Smooth muscle cell (in vitro differentiated cells): Measurements from ENCODE around the gene DOCK11. TPM values are rescaled to one million over a fixed set of nuclear protein-coding genes. Genes with fewer than 3 reads are reported as not detected.
A peak's percentile ranks its signal among the peaks of the same experiment; 100 is the strongest.

Experiments used
- DNase-seq: peaks from one replicate; lab custom pipeline; 2025; ENCODE audit not compliant: unreplicated experiment; lab: John Stamatoyannopoulos, UW
- H2AFZ ChIP-seq: fragments of 200-600 bp; sonication (generic); 2 replicates; pipeline ENCODE4 v1.6.0; 2016; ENCODE audit warnings: antibody characterized with exemption, low read depth, mild to moderate bottlenecking
- H3F3A ChIP-seq: fragments of 200-600 bp; sonication (generic); 2 replicates; pipeline ENCODE4 v1.6.0; 2017; ENCODE audit warnings: antibody characterized with exemption, low read depth
- H3K27ac ChIP-seq: fragments of 200-600 bp; sonication (generic); 2 replicates; pipeline ENCODE4 v1.5.1; 2016; ENCODE audit warnings: low read depth, mild to moderate bottlenecking
- H3K27me3 ChIP-seq: fragments of 200-600 bp; sonication (generic); 2 replicates; pipeline ENCODE4 v1.6.1; 2016; ENCODE audit warnings: low read depth, mild to moderate bottlenecking
- H3K36me3 ChIP-seq: fragments of 200-600 bp; sonication (generic); 2 replicates; pipeline ENCODE4 v1.5.1; 2016; ENCODE audit warnings: low read depth
- H3K4me1 ChIP-seq: fragments of 200-600 bp; sonication (generic); 2 replicates; pipeline ENCODE4 v1.5.1; 2016; ENCODE audit warnings: low read depth
- H3K4me2 ChIP-seq: fragments of 200-600 bp; sonication (generic); 2 replicates; pipeline ENCODE4 v1.6.0; 2016; ENCODE audit warnings: mild to moderate bottlenecking
- H3K4me3 ChIP-seq: fragments of 200-600 bp; sonication (generic); 2 replicates; pipeline ENCODE4 v1.5.1; 2016; ENCODE audit warnings: mild to moderate bottlenecking
- H3K79me2 ChIP-seq: fragments of 200-600 bp; sonication (generic); 2 replicates; pipeline ENCODE4 v1.6.0; 2016; ENCODE audit warnings: low read depth, mild to moderate bottlenecking
- H3K9ac ChIP-seq: fragments of 200-600 bp; sonication (generic); 2 replicates; pipeline ENCODE4 v1.6.0; 2016; ENCODE audit warnings: low read depth
- H3K9me3 ChIP-seq: fragments of 200-600 bp; sonication (generic); replicated peaks from 2 replicates; pipeline ENCODE4 v1.5.1; 2016; ENCODE audit warnings: low read depth
- H4K20me1 ChIP-seq: fragments of 200-600 bp; sonication (generic); 2 replicates; pipeline ENCODE4 v1.6.0; 2016; ENCODE audit warnings: low read depth
- CTCF ChIP-seq: fragments of 200-600 bp; sonication (generic); IDR thresholded peaks from 2 replicates; pipeline ENCODE4 v1.5.1; 2017; ENCODE audit warnings: borderline replicate concordance, mild to moderate bottlenecking, antibody characterized with exemption; ENCODE audit not compliant: insufficient read depth, poor library complexity, severe bottlenecking
- WGBS: methylation state at CpG from one replicate; pipeline ENCODE4 v1.1.7; 2016; ENCODE audit warnings: low lambda C conversion rate; 5-methylcytosine and 5-hydroxymethylcytosine counted together
- polyA plus RNA-seq: library from polyadenylated mRNA; unstranded; fragments of >200 nt; fragmentation: Nextera tagmentation; extraction: Ambion mirVana; gene quantifications from 2 replicates; pipeline ENCODE4 v1.2.1, GENCODE V29; 2016
- total RNA-seq: library from RNA; depleted of rRNA; stranded (reverse); fragments of >200 nt; gene quantifications from 2 replicates; pipeline ENCODE4 v1.2.3, GENCODE V29; 2014

Gene DOCK11
- total and polyA plus RNA-seq, 2 experiments from 2014 or later, result 2.3 to 2.6 TPM

DNA sequence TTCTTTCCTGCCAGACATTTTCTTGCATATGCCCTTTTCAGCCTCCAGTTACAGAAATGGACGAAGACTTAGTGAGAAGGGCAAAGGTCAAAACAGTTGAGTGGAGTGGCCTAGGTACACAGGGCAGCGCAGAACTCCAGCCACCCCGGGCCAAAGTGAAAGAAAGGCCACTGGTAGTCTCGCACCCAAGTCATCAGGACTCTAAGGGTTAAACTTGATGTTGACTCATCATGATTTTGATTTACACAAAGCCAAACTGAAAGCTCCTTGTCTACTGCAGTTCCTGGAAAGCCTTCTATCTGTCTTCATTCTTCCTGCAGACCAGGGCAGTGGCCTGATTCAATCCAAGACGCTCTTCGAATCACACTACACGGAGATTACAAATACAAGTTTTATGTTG is 229.2 kb downstream of the DOCK11 start:
- H3K9ac ChIP-seq, result no peak overlapping the region
- TF ChIP-seq CTCF, result no peak
- no peaks in the 10 kb centered on the region for H4K20me1 ChIP-seq
- H3K36me3 ChIP-seq, result no peaks in the 10 kb centered on the region
- no peak overlapping the region for H3K4me3 ChIP-seq
- H3K27ac ChIP-seq, result no peak overlapping the region
- H3K4me2 ChIP-seq, result peak overlapping the region; percentile 9
- no peaks in the 10 kb centered on the region for H3K27me3 ChIP-seq
- 65% methylated on average over 7 of the region's 7 CpGs for WGBS
- no peaks in the 10 kb centered on the region for H3K9me3 ChIP-seq
- peaks cover 9% of the 10 kb centered on the region for H3K79me2 ChIP-seq
- peak overlapping the region; percentile 58 for H2AFZ ChIP-seq
- DNase-seq, result no peak
- no peaks in the 10 kb centered on the region for H3F3A ChIP-seq
- no peaks in the 10 kb centered on the region for H3K4me1 ChIP-seq

GRCh38 chrX:118726396-118726795 is 230.8 kb downstream of the DOCK11 start:
- Histone ChIP-seq H3K4me2 (peak overlapping the region; percentile 85), H3K36me3 (no peaks in the 10 kb centered on the region), H2AFZ (no peak overlapping the region), H3K27ac (peak overlapping the region; percentile 67), H4K20me1 (no peaks in the 10 kb centered on the region), H3K27me3 (no peaks in the 10 kb centered on the region), H3K79me2 (peaks cover 9% of the 10 kb centered on the region), H3F3A (no peaks in the 10 kb centered on the region), H3K9ac (no peak overlapping the region), H3K4me1 (no peaks in the 10 kb centered on the region), H3K4me3 (no peak overlapping the region), H3K9me3 (no peaks in the 10 kb centered on the region)
- DNase-seq, result no peak
- no peak for TF ChIP-seq CTCF
- WGBS, result 80% methylated on average over 3 of the region's 3 CpGs

GRCh38 chrX:118726887-118727685 is 231.5 kb downstream of the DOCK11 start, which contains the start of gene IL13RA1:
Gene IL13RA1, plus strand, starts transcription at chrX:118727606. Its CDS starts 33 bp downstream, at chrX:118727639.
- Histone ChIP-seq H3K36me3 (no peaks in the 10 kb centered on the region), H3F3A (no peaks in the 10 kb centered on the region), H3K79me2 (peaks cover 11% of the 10 kb centered on the region), H3K4me3 (peak within 1 kb of the TSS; percentile 63), H2AFZ (peak within 1 kb of the TSS; percentile 82), H4K20me1 (no peaks in the 10 kb centered on the region), H3K9me3 (no peaks in the 10 kb centered on the region), H3K9ac (peak within 1 kb of the TSS; percentile 85), H3K27ac (peak within 1 kb of the TSS; percentile 67), H3K4me1 (no peaks in the 10 kb centered on the region), H3K27me3 (no peaks in the 10 kb centered on the region), H3K4me2 (peak within 1 kb of the TSS; percentile 85)
- peak; percentile 18 for DNase-seq
- WGBS, result 41% methylated on average over 44 of the region's 56 CpGs
- no peak for TF ChIP-seq CTCF
